Measurements from ENCODE around the gene NIPAL3. TPM values are rescaled to one million over a fixed set of nuclear protein-coding genes. Genes with fewer than 3 reads are reported as not detected.

The NIPAL3 gene
- total RNA-seq, 1 donor from 2014 or later: 25.4 TPM

Other genes with a start within 250 kb of the NIPAL3 start
- under 0.01 and 0.05 TPM in 2 replicates for gene IFNLR1, start 228.5 kb upstream of the NIPAL3 start, total RNA-seq
- gene GRHL3, start 96.4 kb upstream of the NIPAL3 start, total RNA-seq: not detected in 2 replicates
- 1.9 and 2.1 TPM in 2 replicates for gene STPG1, start 2.0 kb upstream of the NIPAL3 start, total RNA-seq
- gene RCAN3, start 87.0 kb downstream of the NIPAL3 start, total RNA-seq: 2.6 and 4.2 TPM in 2 replicates
- gene NCMAP, start 140.3 kb downstream of the NIPAL3 start, total RNA-seq: not detected in 2 replicates
- 26.9 and 31.1 TPM in 2 replicates for gene SRRM1, start 227.5 kb downstream of the NIPAL3 start, total RNA-seq

Data from dermis blood vessel endothelial cell (primary cell).